HG02938 (cell line): Measurements from ENCODE around the gene CYB5B.

ENCODE experiments used
- ATAC-seq: cut with Tn5 transposase; IDR thresholded peaks from one replicate; pipeline ENCODE4 v1.9.1; 2021; ENCODE audit warnings: mild to moderate bottlenecking, moderate library complexity; ENCODE audit not compliant: unreplicated experiment

The CYB5B gene

DNA sequence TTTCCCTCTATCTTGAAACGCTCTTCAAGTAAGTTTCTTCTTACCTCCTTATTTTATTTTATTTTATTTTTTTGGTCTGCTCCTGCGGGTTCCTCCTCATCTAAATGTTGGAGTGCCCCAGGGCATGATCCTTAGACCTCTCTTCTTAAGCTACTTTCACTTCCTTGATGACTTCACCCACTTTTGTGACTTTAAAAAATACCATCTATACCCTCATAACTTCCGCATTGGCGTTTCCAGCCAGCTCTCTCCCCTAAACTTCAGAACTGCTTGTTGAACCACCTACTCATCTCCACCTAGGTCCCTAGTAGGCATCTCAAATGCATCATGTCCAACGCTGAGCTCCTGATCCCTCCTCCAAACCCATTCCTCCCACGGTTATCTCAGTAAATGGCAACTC is 89.9 kb downstream of the CYB5B start:
- no peak for ATAC-seq
